GM12865 (cell line): ENCODE measurements around the gene NXPE1.
A peak's percentile ranks its signal among the peaks of the same experiment; 100 is the strongest.

Source experiments
- DNase-seq: peaks from one replicate; pipeline ENCODE4 v3.0.0; 2010; ENCODE audit warnings: low read depth
- H3K4me3 ChIP-seq: 2 replicates; pipeline ENCODE4 v1.5.1; 2011; ENCODE audit warnings: mild to moderate bottlenecking, low read depth, low read length, control low read depth
- TF ChIP-seq, protein P1 (sequence below): IDR thresholded peaks from 2 replicates; pipeline ENCODE4 v1.5.1; 2011; ENCODE audit warnings: low read length, control low read depth, low read depth, inconsistent platforms; ENCODE audit not compliant: insufficient read depth; ENCODE audit errors: missing control alignments

The NXPE1 gene

DNA sequence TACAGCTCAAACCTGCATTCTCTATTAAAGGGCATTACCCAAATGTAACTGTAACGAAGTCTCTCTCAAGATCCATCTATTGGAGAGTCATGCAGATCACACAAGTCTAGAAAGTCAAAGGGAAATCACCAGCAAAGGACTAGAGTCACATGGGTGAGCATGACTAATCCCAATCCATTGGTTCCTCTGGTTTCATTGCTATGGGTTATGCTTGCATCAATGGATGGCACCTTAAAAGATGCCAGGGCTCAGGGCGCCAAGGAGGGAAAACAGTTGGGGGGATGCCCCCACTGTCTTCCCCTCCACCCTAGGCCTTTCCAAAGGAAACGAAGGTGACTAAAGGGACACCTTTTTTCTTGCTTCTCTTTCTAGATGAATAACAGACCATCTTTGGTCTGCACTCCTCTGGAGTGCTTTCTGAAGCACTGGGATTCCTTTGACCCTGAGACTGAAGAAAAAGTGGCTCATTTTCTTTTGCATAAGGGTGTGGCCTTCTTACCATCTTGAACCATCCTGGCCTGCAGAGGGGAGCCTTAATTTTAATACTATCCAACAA is 27.8 kb upstream of the NXPE1 start:
- DNase-seq, result no peak
- H3K4me3 ChIP-seq, result no peak overlapping the region
- TF ChIP-seq, protein P1, sequence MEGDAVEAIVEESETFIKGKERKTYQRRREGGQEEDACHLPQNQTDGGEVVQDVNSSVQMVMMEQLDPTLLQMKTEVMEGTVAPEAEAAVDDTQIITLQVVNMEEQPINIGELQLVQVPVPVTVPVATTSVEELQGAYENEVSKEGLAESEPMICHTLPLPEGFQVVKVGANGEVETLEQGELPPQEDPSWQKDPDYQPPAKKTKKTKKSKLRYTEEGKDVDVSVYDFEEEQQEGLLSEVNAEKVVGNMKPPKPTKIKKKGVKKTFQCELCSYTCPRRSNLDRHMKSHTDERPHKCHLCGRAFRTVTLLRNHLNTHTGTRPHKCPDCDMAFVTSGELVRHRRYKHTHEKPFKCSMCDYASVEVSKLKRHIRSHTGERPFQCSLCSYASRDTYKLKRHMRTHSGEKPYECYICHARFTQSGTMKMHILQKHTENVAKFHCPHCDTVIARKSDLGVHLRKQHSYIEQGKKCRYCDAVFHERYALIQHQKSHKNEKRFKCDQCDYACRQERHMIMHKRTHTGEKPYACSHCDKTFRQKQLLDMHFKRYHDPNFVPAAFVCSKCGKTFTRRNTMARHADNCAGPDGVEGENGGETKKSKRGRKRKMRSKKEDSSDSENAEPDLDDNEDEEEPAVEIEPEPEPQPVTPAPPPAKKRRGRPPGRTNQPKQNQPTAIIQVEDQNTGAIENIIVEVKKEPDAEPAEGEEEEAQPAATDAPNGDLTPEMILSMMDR, result no peak

DNA sequence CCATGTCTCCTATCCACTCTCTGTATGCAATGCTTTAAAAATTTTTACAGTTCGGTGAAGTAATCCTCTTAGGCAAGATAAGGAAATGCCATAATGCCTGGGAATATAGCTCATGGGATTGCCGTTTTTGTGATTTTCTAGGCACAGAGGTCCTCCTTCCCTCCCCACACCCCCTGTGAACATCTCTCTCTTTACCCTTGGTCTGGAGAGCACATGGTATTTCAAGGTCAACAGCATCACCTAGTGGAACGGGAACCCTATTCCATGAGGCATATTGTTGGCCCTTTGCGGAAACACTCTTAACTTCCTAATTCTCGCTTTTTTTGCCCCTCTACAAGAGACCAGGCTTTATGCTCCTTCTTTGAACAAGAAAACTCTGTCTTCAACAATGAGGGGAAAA is 27.1 kb upstream of the NXPE1 start:
- H3K4me3 ChIP-seq, result no peak overlapping the region
- DNase-seq, result no peak
- TF ChIP-seq, protein P1, result peak; percentile 3

DNA sequence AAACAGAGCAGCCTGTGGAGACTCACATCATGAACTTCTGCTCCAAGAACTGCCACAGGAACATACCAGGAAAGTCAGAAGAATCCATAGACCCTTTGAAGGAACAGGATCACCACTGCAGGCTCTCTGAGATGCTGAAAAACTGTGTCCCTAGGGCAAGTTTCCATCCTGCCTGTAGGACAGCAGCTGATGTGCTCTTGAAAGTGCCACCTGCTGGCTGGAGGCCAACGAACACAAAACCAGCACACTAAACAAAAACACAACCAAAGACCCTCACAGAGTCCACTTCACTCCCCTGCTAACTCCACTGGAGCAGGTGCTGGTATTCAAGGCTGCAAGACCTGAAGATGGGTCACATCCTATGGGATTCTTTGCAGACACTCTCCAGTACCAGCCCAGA is 12.0 kb upstream of the NXPE1 start:
- TF ChIP-seq, protein P1, result no peak
- H3K4me3 ChIP-seq, result no peak overlapping the region
- peak; percentile 2 for DNase-seq

DNA sequence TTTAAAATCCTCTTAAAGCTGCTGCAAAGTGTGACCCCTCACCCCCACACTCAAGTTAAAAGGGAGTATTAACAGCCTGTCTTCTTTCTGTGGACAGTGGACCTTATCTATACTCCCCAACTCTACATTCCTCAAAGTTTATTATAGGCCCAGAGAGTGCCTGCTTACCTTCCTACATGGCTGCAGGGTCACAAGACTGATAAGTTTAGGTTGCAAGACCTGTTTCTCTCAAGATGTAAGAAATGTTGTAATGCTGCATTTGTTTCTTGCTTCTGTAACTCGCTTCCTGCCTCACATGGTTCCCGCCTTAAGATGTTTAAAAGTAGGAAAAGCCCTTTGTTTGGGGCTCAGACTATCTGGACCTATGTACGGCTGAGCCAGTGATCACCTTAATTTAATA is 10.1 kb upstream of the NXPE1 start:
- no peak for DNase-seq
- H3K4me3 ChIP-seq, result no peak overlapping the region
- TF ChIP-seq, protein P1, result no peak

DNA sequence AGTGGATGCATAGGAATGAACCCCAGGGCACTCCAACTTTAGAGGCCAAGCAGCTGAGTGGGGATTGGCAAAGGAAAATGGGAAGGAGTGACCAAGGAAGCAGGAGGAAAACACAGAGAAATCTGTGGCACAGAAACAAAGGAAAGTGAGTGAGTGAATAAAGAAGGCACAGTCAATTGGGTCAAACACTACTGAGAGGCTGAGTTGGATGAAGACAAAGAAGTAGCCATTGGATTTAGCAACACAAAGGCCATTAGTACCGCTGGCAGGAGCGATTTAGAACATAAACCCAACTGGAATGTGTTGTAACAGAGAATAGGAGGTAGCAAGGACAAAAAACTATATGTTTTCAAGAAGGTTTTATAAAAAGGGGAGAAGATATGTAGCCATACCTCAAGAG is 6.6 kb upstream of the NXPE1 start:
- no peak overlapping the region for H3K4me3 ChIP-seq
- TF ChIP-seq, protein P1, result no peak
- DNase-seq, result no peak

DNA sequence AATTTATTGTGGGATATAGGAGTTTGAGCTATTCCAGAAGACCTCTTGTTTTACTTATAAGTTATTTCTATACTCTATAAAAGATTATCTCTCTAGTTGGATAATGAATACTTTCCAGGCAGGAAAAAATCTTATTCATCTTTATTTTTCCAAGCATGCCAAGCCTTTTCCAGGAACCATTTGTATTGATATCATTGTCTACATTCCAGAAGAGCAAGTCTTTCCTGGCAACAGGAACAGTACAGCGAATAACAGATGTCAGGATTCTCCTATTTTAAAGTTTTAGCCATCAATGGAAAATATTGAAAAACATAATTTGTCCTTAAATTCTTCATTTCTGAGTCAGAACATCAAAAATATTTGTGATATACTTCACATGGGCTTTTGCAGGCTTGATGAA is 5.2 kb upstream of the NXPE1 start:
- no peak overlapping the region for H3K4me3 ChIP-seq
- TF ChIP-seq, protein P1, result no peak
- DNase-seq, result no peak

DNA sequence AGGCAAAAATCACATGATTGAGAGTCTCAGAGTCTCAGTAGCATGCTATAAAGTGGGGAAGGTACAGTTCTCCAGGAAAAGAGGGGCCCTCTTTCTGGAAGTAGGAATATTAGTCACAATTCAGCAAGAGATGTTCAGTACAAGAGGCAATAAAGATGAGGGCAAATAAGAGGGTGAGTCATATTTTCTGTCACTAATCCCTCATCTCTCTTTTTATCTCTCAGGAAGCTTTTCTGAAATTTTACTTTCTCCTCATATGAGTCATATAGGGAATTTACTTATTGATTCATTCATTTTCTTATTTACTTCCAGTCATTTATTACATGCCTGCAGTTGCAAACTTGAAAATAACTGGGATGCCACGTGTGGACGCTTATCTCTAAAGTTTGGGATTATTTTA is 3.4 kb upstream of the NXPE1 start:
- DNase-seq, result no peak
- TF ChIP-seq, protein P1, result no peak
- no peak overlapping the region for H3K4me3 ChIP-seq
